ENCODE results near the gene AHNAK2. TPM values are rescaled to one million over a fixed set of nuclear protein-coding genes. Genes with fewer than 3 reads are reported as not detected.
A peak's percentile ranks its signal among the peaks of the same experiment; 100 is the strongest.

The AHNAK2 gene
- total and polyA plus RNA-seq, 2 of the 13 experiments (the other 11 are each of a cell fraction or from before 2014, with no cell fraction given), result 0.11 to 0.18 TPM

GRCh38 chr14:104975481-104976197 is 2.5 kb downstream of the AHNAK2 start:
- WGBS (ENCODE audit: low lambda C conversion rate), result 4% methylated on average over 4 of the region's 21 CpGs
- Histone ChIP-seq H4K20me1 (ENCODE audit: insufficient read depth, low read length) (no peaks in the 10 kb centered on the region), H3K9ac (ENCODE audit: insufficient read depth, low read depth, low read length) (no peak overlapping the region), H2AFZ (ENCODE audit: low read length) (no peak overlapping the region), H3K27ac (ENCODE audit: extremely low read length, insufficient read depth, low read length) (no peak overlapping the region), H3K4me3 (replicated peaks in 1 of 3; ENCODE audit: insufficient read depth in 1 of 3, low read depth in 2 of 3, low read length in 3 of 3) (peak overlapping the region in 1 of 3 experiments; percentile 42; a peak in 1 of 6 replicates), H3K9me3 (ENCODE audit: low read length) (no peaks in the 10 kb centered on the region), H3K36me3 (replicated peaks in 1 of 2; ENCODE audit: control insufficient read depth in 1 of 2, insufficient read depth in 2 of 2, low read length in 2 of 2) (no peaks in the 10 kb centered on the region), H3K4me1 (ENCODE audit: insufficient read depth, low read length) (peaks cover 53% of the 10 kb centered on the region), H3K27me3 (ENCODE audit: control insufficient read depth in 1 of 2, insufficient read depth in 2 of 2, low read length in 2 of 2) (peaks cover 11 to 81% of the 10 kb centered on the region in 2 experiments), H3K79me2 (ENCODE audit: insufficient read depth, low read length) (no peaks in the 10 kb centered on the region), H3K4me2 (ENCODE audit: low read depth, low read length) (peak overlapping the region; percentile 52)
- TF ChIP-seq XRCC5 (optimal IDR thresholded peaks at IDR 0.05; ENCODE audit: low read length) (peak; percentile 5), ZNF616 (CRISPR knock-in tag; IDR thresholded peaks at IDR 0.05; ENCODE audit: low read depth) (0 out of 2 replicates have a peak, but pooled peaks have one; percentile 30), SMYD3 (CRISPR knock-in tag; IDR thresholded peaks at IDR 0.05) (no peak), TAF15 (IDR thresholded peaks at IDR 0.05; ENCODE audit: low read depth, low read length, poor library complexity, severe bottlenecking) (no peak), MYC (CRISPR knock-in tag; IDR thresholded peaks at IDR 0.05; ENCODE audit: borderline replicate concordance) (no peak), ZNF629 (CRISPR knock-in tag; conservative IDR thresholded peaks at IDR 0.05) (peak; percentile 68), STAG1 (CRISPR knock-in tag; IDR thresholded peaks at IDR 0.05) (peak; percentile 42; the same call in 1 of the 2 replicates), ZNF24 (IDR thresholded peaks at IDR 0.05) (no peak)
- TF ChIP-seq, protein P1, sequence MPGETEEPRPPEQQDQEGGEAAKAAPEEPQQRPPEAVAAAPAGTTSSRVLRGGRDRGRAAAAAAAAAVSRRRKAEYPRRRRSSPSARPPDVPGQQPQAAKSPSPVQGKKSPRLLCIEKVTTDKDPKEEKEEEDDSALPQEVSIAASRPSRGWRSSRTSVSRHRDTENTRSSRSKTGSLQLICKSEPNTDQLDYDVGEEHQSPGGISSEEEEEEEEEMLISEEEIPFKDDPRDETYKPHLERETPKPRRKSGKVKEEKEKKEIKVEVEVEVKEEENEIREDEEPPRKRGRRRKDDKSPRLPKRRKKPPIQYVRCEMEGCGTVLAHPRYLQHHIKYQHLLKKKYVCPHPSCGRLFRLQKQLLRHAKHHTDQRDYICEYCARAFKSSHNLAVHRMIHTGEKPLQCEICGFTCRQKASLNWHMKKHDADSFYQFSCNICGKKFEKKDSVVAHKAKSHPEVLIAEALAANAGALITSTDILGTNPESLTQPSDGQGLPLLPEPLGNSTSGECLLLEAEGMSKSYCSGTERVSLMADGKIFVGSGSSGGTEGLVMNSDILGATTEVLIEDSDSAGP (CRISPR knock-in tag; IDR thresholded peaks at IDR 0.05; ENCODE audit: borderline replicate concordance), result peak; percentile 24; the same call in 1 of the 2 replicates
- TF ChIP-seq, protein P2, sequence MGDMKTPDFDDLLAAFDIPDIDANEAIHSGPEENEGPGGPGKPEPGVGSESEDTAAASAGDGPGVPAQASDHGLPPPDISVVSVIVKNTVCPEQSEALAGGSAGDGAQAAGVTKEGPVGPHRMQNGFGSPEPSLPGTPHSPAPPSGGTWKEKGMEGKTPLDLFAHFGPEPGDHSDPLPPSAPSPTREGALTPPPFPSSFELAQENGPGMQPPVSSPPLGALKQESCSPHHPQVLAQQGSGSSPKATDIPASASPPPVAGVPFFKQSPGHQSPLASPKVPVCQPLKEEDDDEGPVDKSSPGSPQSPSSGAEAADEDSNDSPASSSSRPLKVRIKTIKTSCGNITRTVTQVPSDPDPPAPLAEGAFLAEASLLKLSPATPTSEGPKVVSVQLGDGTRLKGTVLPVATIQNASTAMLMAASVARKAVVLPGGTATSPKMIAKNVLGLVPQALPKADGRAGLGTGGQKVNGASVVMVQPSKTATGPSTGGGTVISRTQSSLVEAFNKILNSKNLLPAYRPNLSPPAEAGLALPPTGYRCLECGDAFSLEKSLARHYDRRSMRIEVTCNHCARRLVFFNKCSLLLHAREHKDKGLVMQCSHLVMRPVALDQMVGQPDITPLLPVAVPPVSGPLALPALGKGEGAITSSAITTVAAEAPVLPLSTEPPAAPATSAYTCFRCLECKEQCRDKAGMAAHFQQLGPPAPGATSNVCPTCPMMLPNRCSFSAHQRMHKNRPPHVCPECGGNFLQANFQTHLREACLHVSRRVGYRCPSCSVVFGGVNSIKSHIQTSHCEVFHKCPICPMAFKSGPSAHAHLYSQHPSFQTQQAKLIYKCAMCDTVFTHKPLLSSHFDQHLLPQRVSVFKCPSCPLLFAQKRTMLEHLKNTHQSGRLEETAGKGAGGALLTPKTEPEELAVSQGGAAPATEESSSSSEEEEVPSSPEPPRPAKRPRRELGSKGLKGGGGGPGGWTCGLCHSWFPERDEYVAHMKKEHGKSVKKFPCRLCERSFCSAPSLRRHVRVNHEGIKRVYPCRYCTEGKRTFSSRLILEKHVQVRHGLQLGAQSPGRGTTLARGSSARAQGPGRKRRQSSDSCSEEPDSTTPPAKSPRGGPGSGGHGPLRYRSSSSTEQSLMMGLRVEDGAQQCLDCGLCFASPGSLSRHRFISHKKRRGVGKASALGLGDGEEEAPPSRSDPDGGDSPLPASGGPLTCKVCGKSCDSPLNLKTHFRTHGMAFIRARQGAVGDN (CRISPR knock-in tag; IDR thresholded peaks at IDR 0.05), result peak; percentile 1; the same call in 1 of the 2 replicates
- TF ChIP-seq, protein P3, sequence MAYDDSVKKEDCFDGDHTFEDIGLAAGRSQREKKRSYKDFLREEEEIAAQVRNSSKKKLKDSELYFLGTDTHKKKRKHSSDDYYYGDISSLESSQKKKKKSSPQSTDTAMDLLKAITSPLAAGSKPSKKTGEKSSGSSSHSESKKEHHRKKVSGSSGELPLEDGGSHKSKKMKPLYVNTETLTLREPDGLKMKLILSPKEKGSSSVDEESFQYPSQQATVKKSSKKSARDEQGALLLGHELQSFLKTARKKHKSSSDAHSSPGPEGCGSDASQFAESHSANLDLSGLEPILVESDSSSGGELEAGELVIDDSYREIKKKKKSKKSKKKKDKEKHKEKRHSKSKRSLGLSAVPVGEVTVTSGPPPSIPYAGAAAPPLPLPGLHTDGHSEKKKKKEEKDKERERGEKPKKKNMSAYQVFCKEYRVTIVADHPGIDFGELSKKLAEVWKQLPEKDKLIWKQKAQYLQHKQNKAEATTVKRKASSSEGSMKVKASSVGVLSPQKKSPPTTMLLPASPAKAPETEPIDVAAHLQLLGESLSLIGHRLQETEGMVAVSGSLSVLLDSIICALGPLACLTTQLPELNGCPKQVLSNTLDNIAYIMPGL (CRISPR knock-in tag; IDR thresholded peaks at IDR 0.05; ENCODE audit: borderline replicate concordance in 1 of 2, low read depth in 1 of 2), result 0 out of 4 replicates have a peak, but pooled peaks of 1 of the 2 experiments have one; percentile 1
- BruUV-seq (replicated peaks), result no TSS peak
- DNase-seq (ENCODE audit: low spot score) (no peak), ATAC-seq (peak; percentile 10; the same call in 2 of the 3 replicates), FAIRE-seq (no peak)
- CTCF ChIA-PET (ENCODE audit: low intra/inter-chr PET ratio, low total read pairs), result interaction anchor here (1.4 to 6.7 kb wide), 2 partner anchors 69 to 111 kb away, joined by 4 to 146 read pairs; no protein-coding TSS in a partner anchor
- POLR2A ChIA-PET, result interaction anchor here (1.7 kb wide), 1 partner anchor 45 kb away, joined by 5 read pairs; the partner anchor contains the start of gene CDCA4
- in situ Hi-C loops (cut with HindIII; ENCODE audit: extremely low pct_ligation_motif_present, low pct_unique_long_range_greater_than_20kb) (no loop called here), intact Hi-C loops (cut with micrococcal nuclease; ENCODE audit: unreplicated experiment) (loop anchor here (1.0 to 5.0 kb wide), 2 partner anchors 47 to 70 kb away; partner anchors contain the start of gene CDCA4)
